ENCODE measurements around the gene C17orf107. TPM values are rescaled to one million over a fixed set of nuclear protein-coding genes. Genes with fewer than 3 reads are reported as not detected.

Gene C17orf107
- total RNA-seq, 1 experiment from 2014 or later, result 1.7 TPM

DNA sequence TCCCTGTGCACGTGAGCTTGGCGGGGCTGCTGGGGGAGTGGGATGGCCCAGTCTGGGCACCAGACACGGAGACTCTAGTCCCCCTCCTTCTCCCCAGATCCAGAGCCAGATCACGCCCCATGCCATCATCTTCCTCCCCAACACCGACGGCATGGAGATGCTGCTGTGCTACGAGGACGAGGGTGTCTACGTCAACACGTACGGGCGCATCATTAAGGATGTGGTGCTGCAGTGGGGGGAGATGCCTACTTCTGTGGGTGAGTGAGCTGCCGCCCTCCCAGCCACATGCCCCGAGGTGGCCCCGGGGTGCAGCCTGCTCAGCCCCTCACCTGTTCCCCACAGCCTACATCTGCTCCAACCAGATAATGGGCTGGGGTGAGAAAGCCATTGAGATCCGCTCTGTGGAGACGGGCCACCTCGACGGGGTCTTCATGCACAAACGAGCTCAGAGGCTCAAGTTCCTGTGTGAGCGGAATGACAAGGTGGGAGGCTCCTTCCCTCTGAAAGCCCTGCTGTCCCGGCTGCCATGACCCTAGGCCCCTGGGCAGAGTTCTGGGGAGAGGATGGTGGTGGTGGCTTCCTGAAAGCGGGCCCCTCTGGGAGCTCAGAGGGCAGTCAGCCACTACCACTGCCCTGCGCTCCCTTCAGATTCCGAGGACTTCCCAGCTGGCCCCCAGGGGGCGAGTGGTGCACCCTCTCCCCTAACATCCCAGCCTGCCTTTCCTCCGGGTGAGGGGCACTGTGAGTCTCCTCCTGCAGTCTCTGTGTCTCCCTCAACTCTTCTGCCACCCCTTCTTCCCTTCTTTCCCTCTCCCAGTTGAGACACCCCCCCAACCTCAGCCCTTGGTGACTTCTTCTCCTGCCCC, 2.8 kb upstream of the C17orf107 start:
- CTCF ChIA-PET, result no interaction called here
- H3K9me2 ChIP-seq (ENCODE audit: insufficient read depth), result no peaks in the 10 kb centered on the region
- intact Hi-C loops (cut with micrococcal nuclease), result no loop called here
- H3K9me3 ChIP-seq (ENCODE audit: control insufficient read depth in 1 of 2, insufficient read depth in 1 of 2, low read depth in 1 of 2, low read length in 2 of 2), result no peaks in the 10 kb centered on the region
- no peaks in the 10 kb centered on the region for H3K79me2 ChIP-seq (ENCODE audit: insufficient read depth, low read length)
- H3K4me2 ChIP-seq (ENCODE audit: low read length), result no peak overlapping the region
- no peak overlapping the region for H3K4me3 ChIP-seq (replicated peaks in 1 of 2; ENCODE audit: low read depth in 1 of 2, low read length in 2 of 2)
- H3K27ac ChIP-seq (ENCODE audit: low read depth, low read length), result no peak overlapping the region
- H3K9ac ChIP-seq (ENCODE audit: low read length), result no peak overlapping the region
- ATAC-seq (no peak), DNase-seq (ENCODE audit: low read depth, low spot score) (no peak)
- H2AFZ ChIP-seq (ENCODE audit: low read depth, low read length, poor library complexity, severe bottlenecking), result no peak overlapping the region
- H3K36me3 ChIP-seq (ENCODE audit: control insufficient read depth in 1 of 2, insufficient read depth in 2 of 2, low read length in 2 of 2), result peaks cover 11 to 30% of the 10 kb centered on the region in 2 experiments; a peak in 3 of 4 replicates
- no peak for TF ChIP-seq TCF7L2 (IDR thresholded peaks at IDR 0.05; ENCODE audit: borderline replicate concordance, extremely low read depth, insufficient read depth, insufficient read length)
- TF ChIP-seq, protein P1, sequence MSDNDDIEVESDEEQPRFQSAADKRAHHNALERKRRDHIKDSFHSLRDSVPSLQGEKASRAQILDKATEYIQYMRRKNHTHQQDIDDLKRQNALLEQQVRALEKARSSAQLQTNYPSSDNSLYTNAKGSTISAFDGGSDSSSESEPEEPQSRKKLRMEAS (IDR thresholded peaks at IDR 0.05), result no peak
- no peak for TF ChIP-seq ELF1 (IDR thresholded peaks at IDR 0.05; ENCODE audit: borderline replicate concordance, low read depth)
- TF ChIP-seq, protein P2, sequence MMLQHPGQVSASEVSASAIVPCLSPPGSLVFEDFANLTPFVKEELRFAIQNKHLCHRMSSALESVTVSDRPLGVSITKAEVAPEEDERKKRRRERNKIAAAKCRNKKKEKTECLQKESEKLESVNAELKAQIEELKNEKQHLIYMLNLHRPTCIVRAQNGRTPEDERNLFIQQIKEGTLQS (IDR thresholded peaks at IDR 0.05), result no peak
- TF ChIP-seq CEBPB (IDR thresholded peaks at IDR 0.05; ENCODE audit: low read depth), result no peak
- no peak for TF ChIP-seq SIN3A (IDR thresholded peaks at IDR 0.05; ENCODE audit: low read depth)
- no peak for TF ChIP-seq ZFX (IDR thresholded peaks at IDR 0.05)
- no peak for TF ChIP-seq SP1 (IDR thresholded peaks at IDR 0.05; ENCODE audit: low read depth)
- TF ChIP-seq JUND (IDR thresholded peaks at IDR 0.05), result no peak
- TF ChIP-seq POLR2AphosphoS5 (IDR thresholded peaks at IDR 0.05; ENCODE audit: low read depth, low read length), result no peak
- TF ChIP-seq, protein P3, sequence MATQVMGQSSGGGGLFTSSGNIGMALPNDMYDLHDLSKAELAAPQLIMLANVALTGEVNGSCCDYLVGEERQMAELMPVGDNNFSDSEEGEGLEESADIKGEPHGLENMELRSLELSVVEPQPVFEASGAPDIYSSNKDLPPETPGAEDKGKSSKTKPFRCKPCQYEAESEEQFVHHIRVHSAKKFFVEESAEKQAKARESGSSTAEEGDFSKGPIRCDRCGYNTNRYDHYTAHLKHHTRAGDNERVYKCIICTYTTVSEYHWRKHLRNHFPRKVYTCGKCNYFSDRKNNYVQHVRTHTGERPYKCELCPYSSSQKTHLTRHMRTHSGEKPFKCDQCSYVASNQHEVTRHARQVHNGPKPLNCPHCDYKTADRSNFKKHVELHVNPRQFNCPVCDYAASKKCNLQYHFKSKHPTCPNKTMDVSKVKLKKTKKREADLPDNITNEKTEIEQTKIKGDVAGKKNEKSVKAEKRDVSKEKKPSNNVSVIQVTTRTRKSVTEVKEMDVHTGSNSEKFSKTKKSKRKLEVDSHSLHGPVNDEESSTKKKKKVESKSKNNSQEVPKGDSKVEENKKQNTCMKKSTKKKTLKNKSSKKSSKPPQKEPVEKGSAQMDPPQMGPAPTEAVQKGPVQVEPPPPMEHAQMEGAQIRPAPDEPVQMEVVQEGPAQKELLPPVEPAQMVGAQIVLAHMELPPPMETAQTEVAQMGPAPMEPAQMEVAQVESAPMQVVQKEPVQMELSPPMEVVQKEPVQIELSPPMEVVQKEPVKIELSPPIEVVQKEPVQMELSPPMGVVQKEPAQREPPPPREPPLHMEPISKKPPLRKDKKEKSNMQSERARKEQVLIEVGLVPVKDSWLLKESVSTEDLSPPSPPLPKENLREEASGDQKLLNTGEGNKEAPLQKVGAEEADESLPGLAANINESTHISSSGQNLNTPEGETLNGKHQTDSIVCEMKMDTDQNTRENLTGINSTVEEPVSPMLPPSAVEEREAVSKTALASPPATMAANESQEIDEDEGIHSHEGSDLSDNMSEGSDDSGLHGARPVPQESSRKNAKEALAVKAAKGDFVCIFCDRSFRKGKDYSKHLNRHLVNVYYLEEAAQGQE (IDR thresholded peaks at IDR 0.05; ENCODE audit: low read depth), result no peak
- TSS peak; percentile 49 for BruUV-seq (replicated peaks)
- RAD21 ChIA-PET (ENCODE audit: low non-redundant PET in 1 of 2, low total read pairs in 2 of 2, uncharacterized antibody in 2 of 2, unreplicated experiment in 2 of 2), result no interaction called here
- no peaks in the 10 kb centered on the region for H3K4me1 ChIP-seq (ENCODE audit: control insufficient read depth in 1 of 2, insufficient read depth in 2 of 2, low read length in 2 of 2)
- POLR2A ChIA-PET, result no interaction called here
- no peaks in the 10 kb centered on the region for H3K27me3 ChIP-seq (ENCODE audit: insufficient read depth, low read length)
- H4K20me1 ChIP-seq (ENCODE audit: insufficient read depth), result no peaks in the 10 kb centered on the region
